Measurements from ENCODE around the gene PAX4.

PAX4 gene

GRCh38 chr7:127598318-127598717, 19.6 kb downstream of the PAX4 start:
- DNase-seq (ENCODE audit: extremely low spot score) = no peak
- TF ChIP-seq CTCF (IDR thresholded peaks at IDR 0.05; ENCODE audit: control extremely low read depth, extremely low read depth, low read depth, missing control alignments) = peak; percentile 15
- POLR2A ChIA-PET = no interaction called here
- CTCF ChIA-PET = interaction anchor here (0.7 to 1.7 kb wide), 3 partner anchors 9 to 40 kb away, joined by 3 to 4 read pairs (median 3); no protein-coding TSS in a partner anchor

DNA sequence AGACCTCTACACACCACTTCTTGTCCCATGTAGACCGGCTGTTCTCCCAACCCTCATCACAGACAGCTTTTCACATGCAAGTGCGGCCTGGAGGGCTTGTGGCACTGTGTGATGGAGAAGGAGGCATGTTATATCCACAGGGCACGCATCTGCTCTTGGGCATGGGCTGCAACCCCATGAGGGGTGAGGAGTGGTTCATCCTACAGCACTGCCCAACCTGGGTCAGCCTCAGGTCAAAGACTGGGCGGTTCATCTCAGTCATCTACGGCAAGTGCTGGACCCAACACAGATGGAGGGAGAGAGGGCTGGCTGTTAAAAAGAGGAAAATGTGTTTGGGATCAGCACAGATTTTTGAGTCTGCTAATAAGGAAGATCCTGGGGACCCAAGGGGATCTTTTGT, 22.2 kb downstream of the PAX4 start:
- POLR2A ChIA-PET = interaction anchor here (0.7 kb wide), 1 partner anchor 348 kb away, joined by 3 read pairs; no protein-coding TSS in a partner anchor
- DNase-seq (ENCODE audit: extremely low spot score) = no peak
- CTCF ChIA-PET = no interaction called here
- TF ChIP-seq CTCF (IDR thresholded peaks at IDR 0.05; ENCODE audit: control extremely low read depth, extremely low read depth, low read depth, missing control alignments) = no peak

DNA sequence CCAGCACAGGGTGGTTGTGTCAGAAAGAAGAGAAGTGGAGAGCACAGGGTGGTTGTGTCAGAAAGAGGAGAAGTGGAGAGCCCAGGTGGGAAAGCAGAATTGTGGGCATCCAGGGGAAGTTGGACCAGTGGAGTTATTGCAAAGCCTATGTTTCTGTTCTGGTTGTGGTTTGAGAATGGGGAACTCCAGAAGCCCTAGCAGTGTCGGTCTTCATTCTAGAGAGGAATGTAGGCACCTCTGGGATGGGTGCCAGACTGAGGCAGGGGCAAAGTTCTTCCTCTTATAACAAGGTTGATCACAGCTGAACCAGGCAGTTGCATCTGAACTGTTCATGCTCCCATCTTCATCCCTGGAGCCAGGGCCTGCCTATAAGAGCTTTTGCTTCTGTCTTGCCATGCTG, 23.5 kb downstream of the PAX4 start:
- DNase-seq (ENCODE audit: extremely low spot score) = no peak
- no peak for TF ChIP-seq CTCF (IDR thresholded peaks at IDR 0.05; ENCODE audit: control extremely low read depth, extremely low read depth, low read depth, missing control alignments)

GRCh38 chr7:127592550-127592949, 25.4 kb downstream of the PAX4 start:
- CTCF ChIA-PET = interaction anchor here (1.4 kb wide), 1 partner anchor 10 kb away, joined by 3 read pairs; no protein-coding TSS in a partner anchor
- POLR2A ChIA-PET = no interaction called here
- TF ChIP-seq CTCF (IDR thresholded peaks at IDR 0.05; ENCODE audit: control extremely low read depth, extremely low read depth, low read depth, missing control alignments) = no peak
- DNase-seq (ENCODE audit: extremely low spot score) = no peak

More for the DNA sequence above, 23.5 kb downstream of the PAX4 start:
- ChIA-PET CTCF (no interaction called here), POLR2A (no interaction called here)

GRCh38 chr7:127591591-127591990, 26.4 kb downstream of the PAX4 start:
- no peak for DNase-seq (ENCODE audit: extremely low spot score)
- CTCF ChIA-PET = interaction anchor here (1.4 kb wide), 1 partner anchor 11 kb away, joined by 3 read pairs; no protein-coding TSS in a partner anchor
- POLR2A ChIA-PET = interaction anchor here (0.7 kb wide), 1 partner anchor 16 kb away, joined by 3 read pairs; no protein-coding TSS in a partner anchor
- no peak for TF ChIP-seq CTCF (IDR thresholded peaks at IDR 0.05; ENCODE audit: control extremely low read depth, extremely low read depth, low read depth, missing control alignments)

GRCh38 chr7:127591189-127591588, 26.8 kb downstream of the PAX4 start:
- ChIA-PET CTCF (no interaction called here), POLR2A (interaction anchor here (0.7 kb wide), 1 partner anchor 17 kb away, joined by 3 read pairs; no protein-coding TSS in a partner anchor)
- no peak for DNase-seq (ENCODE audit: extremely low spot score)
- TF ChIP-seq CTCF (IDR thresholded peaks at IDR 0.05; ENCODE audit: control extremely low read depth, extremely low read depth, low read depth, missing control alignments) = no peak

Data from GM10248 (cell line).